Osteoblast (primary cell): ENCODE measurements around the gene B4GALT1. TPM values are rescaled to one million over a fixed set of nuclear protein-coding genes. Genes with fewer than 3 reads are reported as not detected.

Source experiments
- DNase-seq: peaks from one replicate; pipeline ENCODE4 v3.0.0; 2011; ENCODE audit warnings: low spot score, mixed read lengths; ENCODE audit not compliant: insufficient read length; ENCODE audit errors: missing footprints
- H2AFZ ChIP-seq: 2 replicates; pipeline ENCODE4 v1.6.0; 2011; ENCODE audit warnings: mild to moderate bottlenecking, low read length
- H3K27ac ChIP-seq: 2 replicates; pipeline ENCODE4 v1.5.1; 2011; ENCODE audit warnings: mild to moderate bottlenecking, low read depth, low read length, moderate library complexity
- H3K27me3 ChIP-seq: 2 replicates; pipeline ENCODE4 v1.6.0; 2012; ENCODE audit warnings: mild to moderate bottlenecking, control low read depth, inconsistent platforms, low read length, moderate library complexity; ENCODE audit not compliant: insufficient read depth
- H3K36me3 ChIP-seq: 2 replicates; pipeline ENCODE4 v1.5.1; 2011; ENCODE audit warnings: mild to moderate bottlenecking, low read length, control low read depth, moderate library complexity; ENCODE audit not compliant: insufficient read depth
- H3K4me1 ChIP-seq: 2 replicates; pipeline ENCODE4 v1.5.1; 2011; ENCODE audit warnings: mild to moderate bottlenecking, low read length, control low read depth, moderate library complexity; ENCODE audit not compliant: insufficient read depth
- H3K4me2 ChIP-seq: 2 replicates; pipeline ENCODE4 v1.6.0; 2011; ENCODE audit warnings: mild to moderate bottlenecking, low read length; ENCODE audit not compliant: insufficient read depth
- H3K4me3 ChIP-seq: fragments of 200-600 bp; sonication (generic); 3 replicates; pipeline ENCODE4 v1.5.1; 2012; ENCODE audit warnings: mild to moderate bottlenecking, low read length, inconsistent platforms; ENCODE audit not compliant: insufficient read depth
- H3K79me2 ChIP-seq: 2 replicates; pipeline ENCODE4 v1.6.0; 2012; ENCODE audit warnings: mild to moderate bottlenecking, low read length, control low read depth, inconsistent platforms; ENCODE audit not compliant: insufficient read depth
- H3K9me3 ChIP-seq: 2 replicates; pipeline ENCODE4 v1.5.1; 2011; ENCODE audit warnings: low read depth, low read length, control low read depth
- H4K20me1 ChIP-seq: 2 replicates; pipeline ENCODE4 v1.6.0; 2012; ENCODE audit warnings: mild to moderate bottlenecking, low read length, control low read depth; ENCODE audit not compliant: insufficient read depth
- CTCF ChIP-seq: IDR thresholded peaks from 2 replicates; pipeline ENCODE4 v1.5.1; 2011; ENCODE audit warnings: mild to moderate bottlenecking, low read depth, low read length, moderate library complexity; ENCODE audit errors: extremely low read depth
- small RNA-seq: library from RNA; depleted of rRNA; stranded (forward); fragments of <200 nt; gene quantifications from one replicate; pipeline ENCODE3, GENCODE V24; 2012
- total RNA-seq: library from RNA; depleted of rRNA; stranded (reverse); fragments of >200 nt; gene quantifications from 2 replicates; pipeline ENCODE4 v1.2.3, GENCODE V29; 2012

Gene B4GALT1
- total RNA-seq, 1 donor: 63.7 TPM

GRCh38 chr9:33065157-33066076 is 101.7 kb downstream of the B4GALT1 start:
- DNase-seq: no peak
- Histone ChIP-seq H3K27ac (no peak overlapping the region), H3K4me1 (peaks cover 13% of the 10 kb centered on the region), H3K36me3 (peaks cover 64% of the 10 kb centered on the region), H4K20me1 (peaks cover 4% of the 10 kb centered on the region), H2AFZ (no peak overlapping the region), H3K4me2 (no peak overlapping the region), H3K27me3 (no peaks in the 10 kb centered on the region), H3K9me3 (no peaks in the 10 kb centered on the region), H3K4me3 (no peak overlapping the region), H3K79me2 (peaks cover 13% of the 10 kb centered on the region)
- no peak for TF ChIP-seq CTCF

Small RNA genes within 50 kb of the gene (small RNA-seq; reads per million reads assigned to genes)
- gene RNU4ATAC15P: not detected

Other genes starting within 250 kb of the B4GALT1 start
- 24.5 and 28.6 TPM in 2 replicates for gene APTX, start 165.7 kb downstream of the B4GALT1 start, total RNA-seq
- 64.8 and 69.1 TPM in 2 replicates for gene DNAJA1, start 142.1 kb downstream of the B4GALT1 start, total RNA-seq
- 31.1 and 31.8 TPM in 2 replicates for gene SMU1, start 90.7 kb downstream of the B4GALT1 start, total RNA-seq
- gene SPINK4, start 72.8 kb upstream of the B4GALT1 start, total RNA-seq: not detected in 2 replicates
- 29.3 and 35.9 TPM in 2 replicates for gene BAG1, start 97.4 kb upstream of the B4GALT1 start, total RNA-seq
- 71.0 and 71.7 TPM in 2 replicates for gene CHMP5, start 97.7 kb upstream of the B4GALT1 start, total RNA-seq
- 34.0 and 36.2 TPM in 2 replicates for gene NFX1, start 123.2 kb upstream of the B4GALT1 start, total RNA-seq
- 0.59 TPM in 1 of 2 replicates, not detected in the other for gene AQP7, start 235.2 kb upstream of the B4GALT1 start, total RNA-seq